Measurements from ENCODE around the gene ARHGEF38.

DNA sequence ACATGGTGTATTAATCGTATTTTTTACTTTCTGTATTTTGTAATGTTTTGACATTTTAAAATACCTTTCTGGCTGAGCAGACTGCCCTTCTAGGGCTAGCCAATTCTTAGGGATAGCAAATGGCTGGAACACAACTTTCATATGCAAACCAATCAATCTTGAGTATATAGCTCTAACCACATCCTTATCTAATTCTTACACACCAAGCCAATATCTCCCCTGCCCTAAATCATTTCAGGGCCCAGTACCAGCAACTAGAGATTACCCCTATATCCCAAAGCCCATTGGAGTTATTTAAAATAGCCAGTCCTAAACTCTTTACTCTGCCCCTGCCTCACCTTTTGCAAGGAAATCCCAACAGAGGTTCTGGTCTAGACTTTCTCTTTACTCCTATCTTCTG is 97.8 kb downstream of the ARHGEF38 start:
- TF ChIP-seq, protein P1, sequence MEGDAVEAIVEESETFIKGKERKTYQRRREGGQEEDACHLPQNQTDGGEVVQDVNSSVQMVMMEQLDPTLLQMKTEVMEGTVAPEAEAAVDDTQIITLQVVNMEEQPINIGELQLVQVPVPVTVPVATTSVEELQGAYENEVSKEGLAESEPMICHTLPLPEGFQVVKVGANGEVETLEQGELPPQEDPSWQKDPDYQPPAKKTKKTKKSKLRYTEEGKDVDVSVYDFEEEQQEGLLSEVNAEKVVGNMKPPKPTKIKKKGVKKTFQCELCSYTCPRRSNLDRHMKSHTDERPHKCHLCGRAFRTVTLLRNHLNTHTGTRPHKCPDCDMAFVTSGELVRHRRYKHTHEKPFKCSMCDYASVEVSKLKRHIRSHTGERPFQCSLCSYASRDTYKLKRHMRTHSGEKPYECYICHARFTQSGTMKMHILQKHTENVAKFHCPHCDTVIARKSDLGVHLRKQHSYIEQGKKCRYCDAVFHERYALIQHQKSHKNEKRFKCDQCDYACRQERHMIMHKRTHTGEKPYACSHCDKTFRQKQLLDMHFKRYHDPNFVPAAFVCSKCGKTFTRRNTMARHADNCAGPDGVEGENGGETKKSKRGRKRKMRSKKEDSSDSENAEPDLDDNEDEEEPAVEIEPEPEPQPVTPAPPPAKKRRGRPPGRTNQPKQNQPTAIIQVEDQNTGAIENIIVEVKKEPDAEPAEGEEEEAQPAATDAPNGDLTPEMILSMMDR (IDR thresholded peaks at IDR 0.05; ENCODE audit: low read length), result no peak
- TF ChIP-seq EZH2 (IDR thresholded peaks at IDR 0.05; ENCODE audit: borderline replicate concordance, low read length), result no peak

Measured in OCI-LY1 (cell line).